NCI-H187 (cell line): Measurements from ENCODE around the gene FNIP2.

Experiments
- DNase-seq, 2 experiments: peaks; one replicate each; lab custom pipeline; 2025; lab: John Stamatoyannopoulos, UW

Gene FNIP2

DNA sequence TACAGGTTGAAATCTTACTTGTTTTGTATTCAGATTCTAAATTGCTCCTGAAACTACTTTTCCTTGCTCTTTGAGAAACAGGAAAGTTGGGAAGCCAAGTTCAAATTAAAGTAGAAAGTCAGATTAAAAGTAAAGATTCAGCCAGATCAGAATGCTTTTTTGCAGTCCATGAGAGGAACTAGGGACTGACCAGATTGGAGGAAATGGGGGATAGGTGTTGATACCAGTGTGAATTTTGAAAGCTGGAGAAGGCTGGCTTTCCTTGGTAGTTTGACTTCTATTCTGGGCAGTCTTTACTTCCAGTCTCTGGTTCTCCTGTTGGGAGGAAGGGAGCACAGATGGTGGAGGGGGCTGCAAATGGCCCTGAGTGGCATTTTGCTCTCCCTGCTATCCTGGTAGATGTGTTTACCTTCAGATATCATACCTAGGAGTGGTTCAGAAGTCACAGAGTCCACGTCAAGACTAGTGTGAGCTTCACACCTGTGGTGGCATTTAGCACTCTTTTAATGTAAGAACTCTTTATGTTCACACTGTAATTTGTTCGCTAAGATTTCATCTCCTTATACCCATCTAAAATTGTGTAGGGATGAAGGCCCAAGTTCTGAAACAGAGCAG is 68.8 kb downstream of the FNIP2 start:
- DNase-seq, result no peak

DNA sequence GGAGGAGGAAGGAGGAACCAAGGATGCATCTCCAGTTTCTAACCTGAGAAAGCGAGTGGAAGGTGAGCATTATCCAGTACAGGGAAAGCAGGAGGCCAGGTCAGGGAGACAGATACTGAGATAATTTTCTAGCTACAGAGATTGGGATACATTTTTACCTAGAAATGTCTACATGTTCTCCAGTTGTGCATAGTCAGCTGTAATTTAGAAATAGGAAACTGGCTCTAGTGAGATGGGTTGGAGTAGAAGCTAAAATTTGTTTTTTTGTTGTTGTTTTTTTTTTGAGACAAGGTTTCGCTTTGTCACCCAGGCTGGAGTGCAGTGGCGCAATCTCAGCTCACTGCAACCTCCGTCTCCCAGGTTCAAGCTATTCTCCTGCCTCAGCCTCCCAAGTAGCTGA is 71.3 kb downstream of the FNIP2 start:
- no peak for DNase-seq

- no peak for DNase-seq
These were observed 72.7 kb downstream of the FNIP2 start for GRCh38 chr4:158841540-158841939.

GRCh38 chr4:158845311-158846041 is 76.7 kb downstream of the FNIP2 start:
- DNase-seq, result no peak

- no peak for DNase-seq
These were observed 78.7 kb downstream of the FNIP2 start for GRCh38 chr4:158847535-158847934.

GRCh38 chr4:158849681-158850080 is 80.9 kb downstream of the FNIP2 start:
- DNase-seq, result no peak

GRCh38 chr4:158850371-158850770 is 81.5 kb downstream of the FNIP2 start:
- DNase-seq, result no peak

GRCh38 chr4:158850800-158851644 is 82.2 kb downstream of the FNIP2 start:
- no peak for DNase-seq

DNA sequence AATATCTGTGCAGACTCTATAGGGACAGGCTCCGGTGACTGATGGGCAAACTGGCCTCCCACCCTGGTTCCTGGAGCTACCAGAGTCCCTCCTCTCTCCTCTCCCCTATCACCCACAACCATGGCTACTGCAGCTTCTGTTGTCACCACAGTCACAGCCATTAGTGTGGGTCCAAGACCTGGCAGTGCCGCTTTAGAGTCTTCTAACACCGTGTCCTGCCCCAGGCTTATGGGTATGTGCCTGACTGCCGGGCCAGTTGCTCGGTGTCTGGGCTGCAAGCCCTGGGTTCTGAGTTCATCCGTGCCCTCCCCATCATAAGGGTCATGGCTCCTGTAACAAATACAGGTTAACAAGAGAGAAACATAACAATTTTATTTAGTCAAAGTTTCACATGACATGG is 85.4 kb downstream of the FNIP2 start:
- DNase-seq, result no peak

DNA sequence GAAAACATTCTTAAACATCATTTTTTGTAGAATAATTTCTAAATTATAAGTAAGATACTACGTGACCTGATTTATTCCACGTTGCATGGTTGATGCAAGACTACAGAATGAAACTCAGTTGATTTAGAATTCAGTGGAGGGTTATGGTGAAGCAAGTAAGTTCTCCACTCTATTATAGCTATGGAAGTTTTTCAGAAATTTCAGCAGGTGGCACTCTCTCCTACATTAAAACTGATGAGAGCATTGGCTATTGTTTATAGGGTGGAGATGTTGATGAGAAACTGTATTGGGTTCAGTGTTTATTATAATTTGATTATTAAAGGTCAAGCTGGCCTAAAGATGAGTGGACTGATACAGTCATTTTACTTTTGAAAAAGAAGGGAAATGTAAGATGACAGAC is 88.0 kb downstream of the FNIP2 start:
- DNase-seq, result no peak

- DNase-seq, result no peak
These were observed 89.1 kb downstream of the FNIP2 start for GRCh38 chr4:158857951-158858350.

DNA sequence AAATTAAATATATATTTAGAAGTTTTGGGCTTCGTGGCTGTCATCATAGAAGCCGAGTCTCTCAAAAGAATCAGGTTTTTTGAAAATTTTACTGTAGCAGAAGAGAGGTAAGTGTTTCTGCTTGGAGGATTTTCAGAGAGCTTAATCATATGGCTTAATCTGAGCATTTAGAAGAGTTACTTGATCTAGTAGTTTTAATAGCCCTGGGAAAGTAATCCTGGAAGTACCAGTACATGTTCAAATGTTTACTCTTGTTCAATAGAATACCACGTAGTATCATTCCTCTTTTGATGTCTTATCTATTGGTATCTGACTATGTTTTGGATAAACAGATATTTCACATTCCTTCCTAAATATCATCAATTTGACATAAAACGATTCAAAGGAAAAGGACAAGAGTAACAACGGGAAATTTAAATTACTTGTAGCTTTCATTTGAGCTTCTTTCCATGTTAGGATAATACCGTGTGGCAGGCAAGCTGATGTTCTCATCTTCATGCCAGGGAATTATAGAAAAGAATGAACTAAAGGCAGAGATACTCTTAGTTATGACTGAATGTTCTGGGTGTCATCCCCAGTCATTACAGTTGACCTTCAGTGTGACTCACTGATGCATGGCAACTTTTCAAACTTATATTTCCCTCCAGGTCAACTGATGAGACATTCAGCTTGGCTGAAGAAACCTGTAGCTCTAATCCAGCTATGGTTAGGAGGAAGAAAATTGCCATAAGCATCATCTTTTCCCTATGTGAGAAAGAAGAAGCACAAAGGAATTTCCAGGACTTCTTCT is 89.8 kb downstream of the FNIP2 start:
- DNase-seq, result no peak

DNA sequence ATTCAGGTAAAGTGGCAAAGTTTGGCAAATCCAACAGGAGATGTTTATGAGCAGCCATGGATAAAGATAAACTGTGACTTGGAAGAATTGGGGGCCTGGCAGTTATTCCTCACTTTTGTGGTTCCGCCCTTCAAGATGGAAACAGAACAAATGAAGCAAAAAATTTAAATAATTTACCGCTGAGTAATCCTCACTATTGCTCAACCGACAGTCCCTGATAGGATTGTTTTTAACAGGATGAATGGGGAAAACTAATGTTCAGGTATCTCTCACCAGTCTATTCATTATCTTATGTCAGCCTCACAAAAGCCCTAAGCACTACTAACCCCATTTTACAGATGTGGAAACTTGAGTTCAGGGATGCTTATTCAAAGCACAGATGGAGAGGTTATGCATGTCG is 90.8 kb downstream of the FNIP2 start:
- DNase-seq, result no peak

GRCh38 chr4:158860856-158861255 is 92.0 kb downstream of the FNIP2 start:
- no peak for DNase-seq

- DNase-seq, result no peak
These were observed 92.5 kb downstream of the FNIP2 start for GRCh38 chr4:158861281-158861680.

DNA sequence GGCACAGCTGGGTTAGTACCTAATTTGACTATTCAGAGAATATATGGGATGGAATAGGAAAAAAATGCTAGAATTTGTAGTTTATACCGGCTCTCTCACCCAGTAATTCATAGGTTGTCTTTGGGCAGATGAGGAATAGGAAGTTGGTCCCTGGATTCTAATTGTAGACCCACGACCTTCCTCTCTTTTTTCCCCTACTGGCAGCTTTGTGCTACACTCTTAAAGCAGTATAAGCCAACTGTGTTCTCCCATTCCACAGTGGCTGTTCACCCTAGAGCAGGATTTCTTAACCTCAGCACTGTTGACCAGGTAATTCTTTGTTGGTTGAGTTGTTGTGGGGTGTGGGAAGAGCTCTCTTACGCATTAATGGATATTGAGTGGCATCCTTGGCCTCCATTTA is 92.9 kb downstream of the FNIP2 start:
- no peak for DNase-seq

- DNase-seq, result no peak
These were observed 94.5 kb downstream of the FNIP2 start for GRCh38 chr4:158863296-158863695.

GRCh38 chr4:158865520-158866177 is 96.8 kb downstream of the FNIP2 start:
- DNase-seq, result no peak

DNA sequence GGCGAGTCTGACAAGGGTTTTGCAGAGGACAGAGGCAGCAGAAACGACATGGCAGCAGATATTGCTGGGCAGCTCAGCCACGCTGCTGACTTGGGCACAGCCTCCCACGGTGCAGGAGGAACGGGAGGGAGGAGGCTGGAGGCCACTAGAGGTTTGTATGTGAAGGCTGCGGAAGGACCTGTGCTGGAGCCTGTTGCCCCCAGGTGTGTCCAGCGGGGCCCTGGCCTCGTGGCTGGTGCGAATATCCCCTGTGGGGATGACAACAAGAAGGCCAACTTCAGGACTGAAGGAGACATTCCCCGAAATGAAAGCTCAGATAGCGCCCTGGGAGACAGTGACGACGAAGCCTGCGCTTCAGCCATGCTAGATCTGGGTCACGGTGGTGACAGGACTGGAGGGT is 100.2 kb downstream of the FNIP2 start:
- DNase-seq, result no peak

GRCh38 chr4:158869761-158870160 is 100.9 kb downstream of the FNIP2 start:
- DNase-seq, result no peak

DNA sequence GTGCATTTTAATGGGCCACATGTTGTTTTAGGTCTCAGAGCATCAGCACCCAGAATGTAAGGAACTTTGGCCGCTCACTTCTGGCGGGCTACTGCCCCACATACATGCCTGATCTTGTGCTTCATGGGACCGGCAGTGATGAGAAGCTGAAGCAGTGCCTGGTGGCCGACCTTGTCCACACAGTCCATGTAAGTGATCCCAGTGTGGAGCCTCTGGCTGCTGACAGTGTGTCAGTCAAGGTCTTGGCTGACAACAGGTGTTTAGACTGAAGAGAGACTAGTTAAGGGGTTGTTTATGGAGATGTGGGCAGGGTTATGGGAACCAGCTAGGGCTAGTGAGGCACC is 101.4 kb downstream of the FNIP2 start:
- DNase-seq, result no peak
